ENCODE measurements around the gene CDRT15.
"Not testable (repeated sequence)": the region's sequence is repeated elsewhere in the genome, so short reads cannot be mapped to it uniquely, and the experiment has no call there.

GRCh38 chr17:14231187-14231586 is 5.5 kb downstream of the CDRT15 start:
- TF ChIP-seq POLR2A, POLR2AphosphoS5 (IDR thresholded peaks at IDR 0.05; ENCODE audit: low read depth, low read length): not testable (repeated sequence)

Measured in GM12891 (cell line).